Measurements from ENCODE around the gene XRCC6. TPM values are rescaled to one million over a fixed set of nuclear protein-coding genes. Genes with fewer than 3 reads are reported as not detected.

Gene XRCC6
- total and polyA plus RNA-seq, 2 of the 13 experiments (the other 11 are each of a cell fraction or from before 2014, with no cell fraction given): 124 to 625 TPM

DNA sequence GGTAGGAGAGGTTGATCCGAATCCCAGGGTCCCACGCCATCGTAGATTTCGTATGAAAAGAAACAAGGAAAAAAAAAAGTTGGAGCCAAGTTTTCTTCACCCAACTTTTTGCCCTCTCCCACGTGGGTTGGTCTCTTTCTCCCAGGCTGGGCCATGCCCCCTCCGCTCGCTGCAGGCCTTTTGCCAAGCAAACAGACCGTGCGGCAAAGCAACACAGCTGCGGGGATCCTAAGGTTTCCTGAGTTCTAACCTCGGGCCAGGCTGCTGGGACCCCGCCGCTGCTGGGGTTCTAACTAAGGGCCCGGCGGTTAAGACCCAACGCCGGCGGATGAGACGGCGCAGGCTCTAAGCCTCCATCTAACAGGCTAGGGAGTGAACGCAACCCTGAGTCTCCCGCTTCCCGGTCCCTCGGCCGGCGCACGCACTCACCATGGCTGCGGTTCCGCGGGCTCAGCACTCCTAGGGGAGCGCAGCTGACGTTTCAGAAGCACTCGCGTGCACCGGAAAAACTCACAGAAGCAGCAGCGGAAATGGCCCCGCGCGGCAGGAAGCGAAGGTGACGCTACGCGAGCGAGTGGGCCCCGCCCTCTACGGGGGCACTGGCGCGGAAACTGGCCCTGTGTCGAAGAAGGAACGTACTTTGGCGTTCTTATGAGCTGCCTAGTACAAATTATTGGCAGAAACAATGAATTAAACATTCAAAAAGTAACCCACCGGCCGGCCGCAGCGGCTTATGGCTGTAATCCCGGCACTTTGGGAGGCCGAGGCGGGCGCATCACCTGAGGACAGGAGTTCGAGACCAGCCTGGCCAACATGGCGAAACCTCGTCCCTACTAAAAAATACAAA lies 67.5 kb downstream of the XRCC6 start, which contains the start of gene SNU13 (continued):
- TF ChIP-seq POLR2AphosphoS2 (IDR thresholded peaks at IDR 0.05; ENCODE audit: low read depth, low read length) (no peak), ZFAT (CRISPR knock-in tag; conservative IDR thresholded peaks at IDR 0.05) (no peak), EZH2 (conservative IDR thresholded peaks at IDR 0.05; ENCODE audit: low read depth, low read length) (no peak), KLF12 (CRISPR knock-in tag; IDR thresholded peaks at IDR 0.05; ENCODE audit: borderline replicate concordance) (no peak; the same call in 1 of the 2 replicates), SRY (CRISPR knock-in tag; IDR thresholded peaks at IDR 0.05) (no peak; the same call in 1 of the 2 replicates), ZNF33B (CRISPR knock-in tag; IDR thresholded peaks at IDR 0.05) (no peak; the same call in 1 of the 2 replicates), ZNF75D (CRISPR knock-in tag; IDR thresholded peaks at IDR 0.05; ENCODE audit: borderline replicate concordance) (no peak), NFYC (CRISPR knock-in tag; IDR thresholded peaks at IDR 0.05) (peak; percentile 39; the same call in 1 of the 2 replicates), TBL1XR1 (IDR thresholded peaks at IDR 0.05; ENCODE audit: borderline replicate concordance, low read length, partially characterized antibody) (no peak), ZNF251 (CRISPR knock-in tag; IDR thresholded peaks at IDR 0.05) (no peak), BRCA1 (CRISPR knock-in tag; IDR thresholded peaks at IDR 0.05) (no peak; the same call in 1 of the 2 replicates), ZNF558 (CRISPR knock-in tag; IDR thresholded peaks at IDR 0.05; ENCODE audit: borderline replicate concordance) (peak; percentile 94; the same call in 1 of the 2 replicates), MAZ (IDR thresholded peaks at IDR 0.05; ENCODE audit: borderline replicate concordance, low read depth, low read length) (peak; percentile 90), MAZ (CRISPR knock-in tag; IDR thresholded peaks at IDR 0.05; ENCODE audit: low read depth) (peak; percentile 64), ARHGAP35 (CRISPR knock-in tag; IDR thresholded peaks at IDR 0.05; ENCODE audit: borderline replicate concordance) (0 out of 2 replicates have a peak, but pooled peaks have one; percentile 36), HOXD1 (CRISPR knock-in tag; IDR thresholded peaks at IDR 0.05) (peak; percentile 63; the same call in 1 of the 2 replicates), KDM4B (CRISPR knock-in tag; IDR thresholded peaks at IDR 0.05) (no peak), ZNF441 (CRISPR knock-in tag; IDR thresholded peaks at IDR 0.05; ENCODE audit: borderline replicate concordance) (no peak), ZNF296 (CRISPR knock-in tag; conservative IDR thresholded peaks at IDR 0.05) (0 out of 2 replicates have a peak, but pooled peaks have one; percentile 35), PHF20 (CRISPR knock-in tag; IDR thresholded peaks at IDR 0.05) (peak; percentile 89), NCOR1 (IDR thresholded peaks at IDR 0.05; ENCODE audit: borderline replicate concordance, low read length) (no peak; the same call in 1 of the 2 replicates), RAD51 (IDR thresholded peaks at IDR 0.05; ENCODE audit: borderline replicate concordance) (no peak), KDM6A (CRISPR knock-in tag; IDR thresholded peaks at IDR 0.05; ENCODE audit: low read depth) (no peak), PCBP1 (IDR thresholded peaks at IDR 0.05; ENCODE audit: borderline replicate concordance, low read depth, low read length) (0 out of 2 replicates have a peak, but pooled peaks have one; percentile 58)
- TF ChIP-seq, protein P1, sequence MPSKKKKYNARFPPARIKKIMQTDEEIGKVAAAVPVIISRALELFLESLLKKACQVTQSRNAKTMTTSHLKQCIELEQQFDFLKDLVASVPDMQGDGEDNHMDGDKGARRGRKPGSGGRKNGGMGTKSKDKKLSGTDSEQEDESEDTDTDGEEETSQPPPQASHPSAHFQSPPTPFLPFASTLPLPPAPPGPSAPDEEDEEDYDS (CRISPR knock-in tag; IDR thresholded peaks at IDR 0.05): peak; percentile 51
- TF ChIP-seq, protein P2, sequence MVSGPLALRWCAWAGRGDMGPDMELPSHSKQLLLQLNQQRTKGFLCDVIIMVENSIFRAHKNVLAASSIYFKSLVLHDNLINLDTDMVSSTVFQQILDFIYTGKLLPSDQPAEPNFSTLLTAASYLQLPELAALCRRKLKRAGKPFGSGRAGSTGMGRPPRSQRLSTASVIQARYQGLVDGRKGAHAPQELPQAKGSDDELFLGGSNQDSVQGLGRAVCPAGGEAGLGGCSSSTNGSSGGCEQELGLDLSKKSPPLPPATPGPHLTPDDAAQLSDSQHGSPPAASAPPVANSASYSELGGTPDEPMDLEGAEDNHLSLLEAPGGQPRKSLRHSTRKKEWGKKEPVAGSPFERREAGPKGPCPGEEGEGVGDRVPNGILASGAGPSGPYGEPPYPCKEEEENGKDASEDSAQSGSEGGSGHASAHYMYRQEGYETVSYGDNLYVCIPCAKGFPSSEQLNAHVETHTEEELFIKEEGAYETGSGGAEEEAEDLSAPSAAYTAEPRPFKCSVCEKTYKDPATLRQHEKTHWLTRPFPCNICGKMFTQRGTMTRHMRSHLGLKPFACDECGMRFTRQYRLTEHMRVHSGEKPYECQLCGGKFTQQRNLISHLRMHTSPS (CRISPR knock-in tag; IDR thresholded peaks at IDR 0.05; ENCODE audit: low read depth): no peak
- TF ChIP-seq, protein P3, sequence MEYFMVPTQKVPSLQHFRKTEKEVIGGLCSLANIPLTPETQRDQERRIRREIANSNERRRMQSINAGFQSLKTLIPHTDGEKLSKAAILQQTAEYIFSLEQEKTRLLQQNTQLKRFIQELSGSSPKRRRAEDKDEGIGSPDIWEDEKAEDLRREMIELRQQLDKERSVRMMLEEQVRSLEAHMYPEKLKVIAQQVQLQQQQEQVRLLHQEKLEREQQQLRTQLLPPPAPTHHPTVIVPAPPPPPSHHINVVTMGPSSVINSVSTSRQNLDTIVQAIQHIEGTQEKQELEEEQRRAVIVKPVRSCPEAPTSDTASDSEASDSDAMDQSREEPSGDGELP (IDR thresholded peaks at IDR 0.05; ENCODE audit: borderline replicate concordance, low read depth): peak; percentile 78
- TF ChIP-seq, protein P4, sequence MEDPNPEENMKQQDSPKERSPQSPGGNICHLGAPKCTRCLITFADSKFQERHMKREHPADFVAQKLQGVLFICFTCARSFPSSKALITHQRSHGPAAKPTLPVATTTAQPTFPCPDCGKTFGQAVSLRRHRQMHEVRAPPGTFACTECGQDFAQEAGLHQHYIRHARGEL (CRISPR knock-in tag; IDR thresholded peaks at IDR 0.05): no peak
